Naive thymus-derived CD4-positive, alpha-beta T cell (primary cell): ENCODE data around the gene SRPX2. TPM values are rescaled to one million over a fixed set of nuclear protein-coding genes. Genes with fewer than 3 reads are reported as not detected.

Source experiments
- ATAC-seq: fragments of 150-1000 bp; cut with Tn5 transposase; 2 replicates; pipeline ENCODE4 v1.10.0; 2021; ENCODE audit warnings: mild to moderate bottlenecking, moderate library complexity
- CTCF ChIA-PET: fragments of 350-600 bp; sonication (Branson Sonifier 250); formaldehyde crosslinking; loops from one replicate; lab custom pipeline; 2021; ENCODE audit warnings: antibody characterized with exemption; lab: Charles Lee
- POLR2A ChIA-PET: fragments of 350-600 bp; sonication (Branson Sonifier 250); formaldehyde crosslinking; loops from one replicate; lab custom pipeline; 2021; ENCODE audit warnings: antibody characterized with exemption, inconsistent platforms; lab: Charles Lee
- DNase-seq, 9 donors: peaks; one replicate each; pipeline versions ENCODE4 v3.0.0 to v3.0.0-alpha.2; 2020 to 2022; ENCODE audit warnings: mixed read lengths in 1 of 9
- H3K27ac ChIP-seq: one replicate; pipeline ENCODE4 v1.7.0; 2013; ENCODE audit warnings: mild to moderate bottlenecking, low read depth, low read length, moderate library complexity
- H3K27me3 ChIP-seq, 2 donors: one replicate each; pipeline ENCODE4 v1.7.0; 2013; ENCODE audit warnings: low read length in 2 of 2, mild to moderate bottlenecking in 2 of 2, moderate library complexity in 2 of 2; ENCODE audit not compliant: control insufficient read depth in 2 of 2, insufficient read depth in 2 of 2
- H3K36me3 ChIP-seq, 3 experiments: 1 replicate in 2 of 3; 2 replicates in 1 of 3; pipeline ENCODE4 v1.7.0; 2013; ENCODE audit warnings: low read length in 3 of 3, mild to moderate bottlenecking in 3 of 3, moderate library complexity in 1 of 3; ENCODE audit not compliant: insufficient read depth in 3 of 3, control insufficient read depth in 2 of 3
- H3K4me1 ChIP-seq, 2 donors: one replicate each; pipeline ENCODE4 v1.7.0; 2013; ENCODE audit warnings: low read length in 2 of 2, mild to moderate bottlenecking in 2 of 2, moderate library complexity in 1 of 2; ENCODE audit not compliant: control insufficient read depth in 2 of 2, insufficient read depth in 2 of 2
- H3K4me3 ChIP-seq: 2 replicates; pipeline ENCODE4 v1.7.0; 2013; ENCODE audit warnings: mild to moderate bottlenecking, low read length
- H3K9me3 ChIP-seq, 3 experiments: 1 replicate in 2 of 3; 2 replicates in 1 of 3; pipeline ENCODE4 v1.7.0; 2013; ENCODE audit warnings: low read length in 3 of 3; ENCODE audit not compliant: control insufficient read depth in 2 of 3
- H3K27ac Mint-ChIP-seq, 9 donors: one replicate each; pipeline ENCODE4 v1.8.0; 2020 to 2022; ENCODE audit warnings: mixed read lengths in 9 of 9, mild to moderate bottlenecking in 8 of 9, moderate library complexity in 5 of 9, inconsistent platforms in 2 of 9
- H3K27me3 Mint-ChIP-seq, 5 donors: one replicate each; pipeline ENCODE4 v1.8.0; 2021 to 2022; ENCODE audit warnings: mixed read lengths in 5 of 5, mild to moderate bottlenecking in 1 of 5
- H3K36me3 Mint-ChIP-seq, 5 donors: one replicate each; pipeline ENCODE4 v1.8.0; 2020 to 2022; ENCODE audit warnings: mixed read lengths in 5 of 5, mild to moderate bottlenecking in 3 of 5, inconsistent platforms in 1 of 5
- H3K4me1 Mint-ChIP-seq, 7 donors: one replicate each; pipeline ENCODE4 v1.8.0; 2020 to 2022; ENCODE audit warnings: mixed read lengths in 7 of 7, mild to moderate bottlenecking in 3 of 7, inconsistent platforms in 1 of 7
- H3K4me3 Mint-ChIP-seq, 10 donors: one replicate each; pipeline ENCODE4 v1.8.0; 2020 to 2022; ENCODE audit warnings: mild to moderate bottlenecking in 10 of 10, mixed read lengths in 10 of 10, moderate library complexity in 6 of 10, inconsistent platforms in 2 of 10
- H3K9me3 Mint-ChIP-seq, 11 donors: one replicate each; pipeline ENCODE4 v1.8.0; 2020 to 2022; ENCODE audit warnings: mixed read lengths in 11 of 11, mild to moderate bottlenecking in 4 of 11, inconsistent platforms in 1 of 11, moderate library complexity in 1 of 11
- intact Hi-C, 2 donors: fragments of 100-400 bp; cut with micrococcal nuclease; formaldehyde crosslinking; loops; one replicate each; pipeline ENCODE4 v1.15.1; 2023
- polyA plus RNA-seq, 2 donors: library from polyadenylated mRNA; unstranded; fragments of 300-500 nt; fragmentation: Illumina TruSeq; gene quantifications; one replicate each; pipeline ENCODE4 v1.2.3, GENCODE V29; 2021
- total RNA-seq, 6 experiments: library from RNA in 5 of 6; stranded (reverse) in 5 of 6; gene quantifications; 1 replicate in 5 of 6; 2 replicates in 1 of 6; pipeline ENCODE4 v1.2.3 and lab custom pipeline; 2021 to 2026

Gene SRPX2
- total and polyA plus RNA-seq, 7 experiments from 2014 or later: not detected

- peak within 1 kb of the TSS; percentile 50 for H3K4me3 ChIP-seq
- H3K27ac ChIP-seq: peak within 1 kb of the TSS; percentile 63
Measured at GRCh38 chrX:100636321-100636991, 7.5 kb upstream of the SRPX2 start, which contains the start of gene TSPAN6. TSS of gene TSPAN6 (minus strand) at chrX:100636806. CDS start at chrX:100636694, 112 bp downstream.

GRCh38 chrX:100642290-100642689, 1.7 kb upstream of the SRPX2 start:
- Mint-ChIP-seq H3K36me3 (no peaks in the 10 kb centered on the region), H3K27ac (no peak overlapping the region), H3K27me3 (peaks cover 10 to 29% (median 12%) of the 10 kb centered on the region in 5 donors), H3K4me1 (peaks cover 0 to 2% (median under 1%) of the 10 kb centered on the region in 7 donors), H3K4me3 (no peak overlapping the region), H3K9me3 (no peaks in the 10 kb centered on the region)
- H3K27me3 ChIP-seq: no peaks in the 10 kb centered on the region
- ChIA-PET CTCF (no interaction called here), POLR2A (no interaction called here)
- no peak overlapping the region for H3K27ac ChIP-seq
- H3K4me3 ChIP-seq: no peak overlapping the region
- H3K36me3 ChIP-seq: no peaks in the 10 kb centered on the region
- intact Hi-C loops: no loop called here
- no peaks in the 10 kb centered on the region for H3K4me1 ChIP-seq
- ATAC-seq: no peak
- no peak for DNase-seq
- H3K9me3 ChIP-seq: no peaks in the 10 kb centered on the region

More at GRCh38 chrX:100636321-100636991, 7.5 kb upstream of the SRPX2 start, which contains the start of gene TSPAN6:
- Histone ChIP-seq H3K9me3 (no peaks in the 10 kb centered on the region), H3K27me3 (no peaks in the 10 kb centered on the region), H3K36me3 (no peaks in the 10 kb centered on the region), H3K4me1 (no peaks in the 10 kb centered on the region)
- ChIA-PET POLR2A (interaction anchor here (0.5 to 0.6 kb wide), 2 partner anchors 10 to 47 kb away, joined by 3 to 4 read pairs; no protein-coding TSS in a partner anchor), CTCF (no interaction called here)
- ATAC-seq (peak; percentile 99), DNase-seq (peak; percentile 35 to 81 (median 68))
- intact Hi-C loops: loop anchor here (1.0 to 5.0 kb wide), 4 partner anchors 124 to 756 kb away; partner anchors contain the start of genes CSTF2 (in 1 of the 2), RPL36A (in 1 of the 2) and TIMM8A (in 1 of the 2)
- peak within 1 kb of the TSS; percentile 80 to 99 (median 92) for H3K4me3 Mint-ChIP-seq
- H3K36me3 Mint-ChIP-seq: no peaks in the 10 kb centered on the region
- peaks cover 0 to 3% (median 0%) of the 10 kb centered on the region in 11 donors for H3K9me3 Mint-ChIP-seq
- peaks cover 3 to 25% (median 10%) of the 10 kb centered on the region in 5 donors for H3K27me3 Mint-ChIP-seq
- H3K27ac Mint-ChIP-seq: peak within 1 kb of the TSS in 8 of 9 donors; percentile 50 to 94 (median 88)
- H3K4me1 Mint-ChIP-seq: peaks cover 0 to 21% (median 15%) of the 10 kb centered on the region in 7 donors

GRCh38 chrX:100643212-100643611, 787 bp upstream of the SRPX2 start:
- Histone ChIP-seq H3K36me3 (no peaks in the 10 kb centered on the region), H3K4me1 (no peaks in the 10 kb centered on the region), H3K27me3 (no peaks in the 10 kb centered on the region), H3K9me3 (no peaks in the 10 kb centered on the region), H3K4me3 (no peak overlapping the region), H3K27ac (no peak overlapping the region)
- peaks cover 9 to 29% (median 12%) of the 10 kb centered on the region in 5 donors for H3K27me3 Mint-ChIP-seq
- H3K36me3 Mint-ChIP-seq: no peaks in the 10 kb centered on the region
- intact Hi-C loops: no loop called here
- POLR2A ChIA-PET: no interaction called here
- no peak for ATAC-seq
- no peak for DNase-seq
- no peaks in the 10 kb centered on the region for H3K9me3 Mint-ChIP-seq
- no peak overlapping the region for H3K27ac Mint-ChIP-seq
- H3K4me1 Mint-ChIP-seq: peaks cover 0 to 2% (median 0%) of the 10 kb centered on the region in 7 donors
- CTCF ChIA-PET: no interaction called here
- H3K4me3 Mint-ChIP-seq: no peak overlapping the region

GRCh38 chrX:100645106-100645505, 1.1 kb downstream of the SRPX2 start:
- ATAC-seq: no peak
- no peaks in the 10 kb centered on the region for H3K27me3 ChIP-seq
- ChIA-PET POLR2A (no interaction called here), CTCF (no interaction called here)
- Mint-ChIP-seq H3K27me3 (peaks cover 5 to 22% (median 12%) of the 10 kb centered on the region in 5 donors), H3K27ac (no peak overlapping the region), H3K9me3 (no peaks in the 10 kb centered on the region), H3K36me3 (no peaks in the 10 kb centered on the region), H3K4me1 (peaks cover 0 to 2% (median 0%) of the 10 kb centered on the region in 7 donors), H3K4me3 (no peak overlapping the region)
- no peaks in the 10 kb centered on the region for H3K36me3 ChIP-seq
- H3K4me1 ChIP-seq: no peaks in the 10 kb centered on the region
- no peak overlapping the region for H3K4me3 ChIP-seq
- no peak for DNase-seq
- no peaks in the 10 kb centered on the region for H3K9me3 ChIP-seq
- no peak overlapping the region for H3K27ac ChIP-seq
- intact Hi-C loops: no loop called here

- Histone ChIP-seq H3K4me3 (no peak overlapping the region), H3K27me3 (no peaks in the 10 kb centered on the region), H3K9me3 (no peaks in the 10 kb centered on the region), H3K27ac (no peak overlapping the region), H3K4me1 (no peaks in the 10 kb centered on the region), H3K36me3 (no peaks in the 10 kb centered on the region)
- CTCF ChIA-PET: no interaction called here
- POLR2A ChIA-PET: no interaction called here
- Mint-ChIP-seq H3K27ac (no peak overlapping the region), H3K27me3 (peaks cover 4 to 15% (median 7%) of the 10 kb centered on the region in 5 donors), H3K4me3 (no peak overlapping the region), H3K36me3 (no peaks in the 10 kb centered on the region), H3K4me1 (peaks cover 0 to 2% (median 0%) of the 10 kb centered on the region in 7 donors), H3K9me3 (no peaks in the 10 kb centered on the region)
- intact Hi-C loops: no loop called here
- DNase-seq (no peak), ATAC-seq (no peak)
Measured at GRCh38 chrX:100647095-100647494, 3.1 kb downstream of the SRPX2 start.

- Mint-ChIP-seq H3K27ac (no peak overlapping the region), H3K27me3 (peaks cover 4 to 10% (median 5%) of the 10 kb centered on the region in 5 donors), H3K4me3 (no peak overlapping the region), H3K36me3 (no peaks in the 10 kb centered on the region), H3K4me1 (peaks cover 0 to 2% (median 0%) of the 10 kb centered on the region in 7 donors), H3K9me3 (no peaks in the 10 kb centered on the region)
- ATAC-seq (no peak), DNase-seq (no peak)
- intact Hi-C loops: no loop called here
- no peaks in the 10 kb centered on the region for H3K36me3 ChIP-seq
- H3K27me3 ChIP-seq: no peaks in the 10 kb centered on the region
- no peaks in the 10 kb centered on the region for H3K4me1 ChIP-seq
- CTCF ChIA-PET: no interaction called here
- no peaks in the 10 kb centered on the region for H3K9me3 ChIP-seq
- no peak overlapping the region for H3K27ac ChIP-seq
- POLR2A ChIA-PET: no interaction called here
- no peak overlapping the region for H3K4me3 ChIP-seq
Measured at GRCh38 chrX:100647739-100648138, 3.7 kb downstream of the SRPX2 start.
